ENCODE measurements around the gene CLN3.
"Not testable (repeated sequence)": the region's sequence is repeated elsewhere in the genome, so short reads cannot be mapped to it uniquely, and the experiment has no call there.

Gene CLN3

GRCh38 chr16:28529124-28529523 lies 37.2 kb upstream of the CLN3 start (continued):
- TF ChIP-seq TSHZ2 (CRISPR knock-in tag; IDR thresholded peaks at IDR 0.05) (no peak), ZNF8 (CRISPR knock-in tag; IDR thresholded peaks at IDR 0.05) (no peak), PPARA (CRISPR knock-in tag; IDR thresholded peaks at IDR 0.05; ENCODE audit: borderline replicate concordance) (no peak), ARNTL (CRISPR knock-in tag; IDR thresholded peaks at IDR 0.05; ENCODE audit: borderline replicate concordance, low read depth) (no peak), ZFP30 (CRISPR knock-in tag; IDR thresholded peaks at IDR 0.05) (no peak), CREB5 (CRISPR knock-in tag; IDR thresholded peaks at IDR 0.05; ENCODE audit: low read depth) (no peak)

- no peak for TF ChIP-seq ZNF565 (CRISPR knock-in tag; conservative IDR thresholded peaks at IDR 0.05; ENCODE audit: low read depth)
- no peak for TF ChIP-seq ISL1 (CRISPR knock-in tag; IDR thresholded peaks at IDR 0.05)
- TF ChIP-seq ESRRG (CRISPR knock-in tag; IDR thresholded peaks at IDR 0.05): no peak
- TF ChIP-seq ZFP3 (CRISPR knock-in tag; IDR thresholded peaks at IDR 0.05): no peak
- no peak for TF ChIP-seq CREB5 (CRISPR knock-in tag; IDR thresholded peaks at IDR 0.05; ENCODE audit: low read depth)
- no peak for TF ChIP-seq ZFP30 (CRISPR knock-in tag; IDR thresholded peaks at IDR 0.05)
- no peak for TF ChIP-seq POU6F1 (CRISPR knock-in tag; IDR thresholded peaks at IDR 0.05; ENCODE audit: borderline replicate concordance, low read depth)
- TF ChIP-seq ARNTL (CRISPR knock-in tag; IDR thresholded peaks at IDR 0.05; ENCODE audit: borderline replicate concordance, low read depth): no peak
- TF ChIP-seq OSR1 (CRISPR knock-in tag; IDR thresholded peaks at IDR 0.05): no peak
- no peak for TF ChIP-seq PPARA (CRISPR knock-in tag; IDR thresholded peaks at IDR 0.05; ENCODE audit: borderline replicate concordance)
- ATAC-seq: no peak
Measured at GRCh38 chr16:28528463-28528867, 36.6 kb upstream of the CLN3 start.

GRCh38 chr16:28527985-28528384 lies 36.1 kb upstream of the CLN3 start:
- ATAC-seq: no peak
- no peak for TF ChIP-seq ZFP3 (CRISPR knock-in tag; IDR thresholded peaks at IDR 0.05)
- no peak for TF ChIP-seq ZNF8 (CRISPR knock-in tag; IDR thresholded peaks at IDR 0.05)
- no peak for TF ChIP-seq CSRNP3 (CRISPR knock-in tag; IDR thresholded peaks at IDR 0.05)
- no peak for TF ChIP-seq PPARA (CRISPR knock-in tag; IDR thresholded peaks at IDR 0.05; ENCODE audit: borderline replicate concordance)
- TF ChIP-seq ZNF565 (CRISPR knock-in tag; conservative IDR thresholded peaks at IDR 0.05; ENCODE audit: low read depth): no peak
- TF ChIP-seq ZNF70 (CRISPR knock-in tag; IDR thresholded peaks at IDR 0.05): no peak
- TF ChIP-seq ISL1 (CRISPR knock-in tag; IDR thresholded peaks at IDR 0.05): no peak
- no peak for TF ChIP-seq SNAI2 (CRISPR knock-in tag; IDR thresholded peaks at IDR 0.05)
- TF ChIP-seq TCF4 (CRISPR knock-in tag; IDR thresholded peaks at IDR 0.05; ENCODE audit: borderline replicate concordance): no peak
- no peak for TF ChIP-seq OSR1 (CRISPR knock-in tag; IDR thresholded peaks at IDR 0.05)
- no peak for TF ChIP-seq RARB (CRISPR knock-in tag; IDR thresholded peaks at IDR 0.05)
- TF ChIP-seq TSHZ2 (CRISPR knock-in tag; IDR thresholded peaks at IDR 0.05): no peak
- TF ChIP-seq BACH2 (CRISPR knock-in tag; IDR thresholded peaks at IDR 0.05; ENCODE audit: borderline replicate concordance): no peak
- no peak for TF ChIP-seq ZC3H10 (CRISPR knock-in tag; IDR thresholded peaks at IDR 0.05)
- no peak for TF ChIP-seq CSDC2 (CRISPR knock-in tag; IDR thresholded peaks at IDR 0.05)
- TF ChIP-seq ARNTL (CRISPR knock-in tag; IDR thresholded peaks at IDR 0.05; ENCODE audit: borderline replicate concordance, low read depth): no peak

- ATAC-seq: not testable (repeated sequence)
Measured at GRCh38 chr16:28527100-28527785, 35.4 kb upstream of the CLN3 start.
